Activated T-cell treated with anti-CD3 and anti-CD28 coated beads, Interleukin-2, amount 50 U/mL, for 72 hours (primary cell): ENCODE results near the gene CPVL. TPM values are rescaled to one million over a fixed set of nuclear protein-coding genes. Genes with fewer than 3 reads are reported as not detected.
A peak's percentile ranks its signal among the peaks of the same experiment; 100 is the strongest.
"Not testable (repeated sequence)": the region's sequence is repeated elsewhere in the genome, so short reads cannot be mapped to it uniquely, and the experiment has no call there.

Experiments
- ATAC-seq, 2 donors: fragments of 150-1000 bp; cut with Tn5 transposase; replicated peaks in 1 of 2; 2 replicates each; pipeline ENCODE4 v1.10.0; 2021; ENCODE audit warnings: moderate library complexity in 2 of 2, mild to moderate bottlenecking in 1 of 2
- DNase-seq, 2 donors: peaks; one replicate each; pipeline ENCODE4 v3.0.0; 2021 to 2022; ENCODE audit warnings: mixed read lengths in 1 of 2
- H3K27ac Mint-ChIP-seq: one replicate; pipeline ENCODE4 v1.8.0; 2022; ENCODE audit warnings: mild to moderate bottlenecking, moderate library complexity, mixed read lengths
- H3K27me3 Mint-ChIP-seq: one replicate; pipeline ENCODE4 v1.8.0; 2022; ENCODE audit warnings: low read depth, mixed read lengths
- H3K36me3 Mint-ChIP-seq, 2 donors: one replicate each; pipeline ENCODE4 v1.8.0; 2022; ENCODE audit warnings: mixed read lengths in 2 of 2, mild to moderate bottlenecking in 1 of 2; ENCODE audit not compliant: insufficient read depth in 2 of 2
- H3K4me1 Mint-ChIP-seq: one replicate; pipeline ENCODE4 v1.8.0; 2022; ENCODE audit warnings: low read depth, mixed read lengths
- H3K4me3 Mint-ChIP-seq, 2 donors: one replicate each; pipeline ENCODE4 v1.8.0; 2022; ENCODE audit warnings: mild to moderate bottlenecking in 2 of 2, mixed read lengths in 2 of 2, moderate library complexity in 2 of 2
- H3K9me3 Mint-ChIP-seq, 2 donors: one replicate each; pipeline ENCODE4 v1.8.0; 2022; ENCODE audit warnings: mixed read lengths in 2 of 2
- total RNA-seq, 2 donors: library from RNA; stranded (reverse); gene quantifications; one replicate each; pipeline ENCODE4 v1.2.3, GENCODE V29; 2022

The CPVL gene
- total RNA-seq, 2 donors from 2014 or later = 0.51 TPM; not detected in 1

DNA sequence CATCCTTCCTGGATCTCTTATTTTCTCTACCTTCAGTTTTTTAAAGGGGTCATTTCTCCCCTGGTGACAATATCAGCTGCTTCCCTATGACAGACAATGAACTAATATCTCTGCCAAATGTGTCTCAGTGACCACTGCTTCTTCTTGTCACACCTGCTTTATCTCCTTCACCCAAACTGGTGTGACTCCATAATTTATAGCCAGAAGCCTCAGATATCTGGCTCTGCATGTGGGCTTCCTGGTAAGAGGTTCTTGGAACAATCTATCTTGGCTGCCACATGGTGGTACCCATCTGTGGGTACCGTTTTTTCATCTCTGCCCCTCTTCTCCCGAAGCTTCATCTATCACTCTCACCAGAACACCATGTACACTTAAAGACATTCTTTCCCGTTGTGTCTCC is 37.0 kb downstream of the CPVL start:
- Mint-ChIP-seq H3K9me3 (no peaks in the 10 kb centered on the region), H3K27me3 (peaks cover 17% of the 10 kb centered on the region), H3K4me3 (no peak overlapping the region), H3K4me1 (peaks cover 14% of the 10 kb centered on the region), H3K36me3 (no peaks in the 10 kb centered on the region), H3K27ac (no peak overlapping the region)
- no peak for ATAC-seq
- no peak for DNase-seq

- Mint-ChIP-seq H3K36me3 (no peaks in the 10 kb centered on the region), H3K9me3 (no peaks in the 10 kb centered on the region), H3K27ac (no peak overlapping the region), H3K27me3 (peaks cover 11% of the 10 kb centered on the region), H3K4me1 (peaks cover 8% of the 10 kb centered on the region), H3K4me3 (no peak overlapping the region)
- ATAC-seq (no peak), DNase-seq (no peak)
These were observed 39.3 kb downstream of the CPVL start for GRCh38 chr7:29107056-29107455.

DNA sequence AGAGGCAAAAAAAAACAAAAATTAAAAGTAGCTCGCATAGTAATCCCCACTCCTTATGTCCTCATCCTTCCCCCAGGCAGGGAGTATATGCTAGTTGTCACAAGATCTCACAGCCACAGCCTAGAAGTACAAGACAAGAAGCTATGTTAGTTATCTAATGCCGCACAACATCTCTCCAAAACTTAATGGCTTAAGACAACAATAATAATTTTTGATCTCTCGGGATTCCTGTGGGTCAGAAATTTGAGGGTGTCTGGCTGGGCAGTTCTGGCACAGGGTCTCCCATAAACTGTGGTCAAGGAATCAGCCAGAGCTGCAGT is 39.7 kb downstream of the CPVL start:
- Mint-ChIP-seq H3K4me3 (no peak overlapping the region), H3K9me3 (no peaks in the 10 kb centered on the region), H3K4me1 (peaks cover 9% of the 10 kb centered on the region), H3K36me3 (no peaks in the 10 kb centered on the region), H3K27me3 (peaks cover 11% of the 10 kb centered on the region), H3K27ac (no peak overlapping the region)
- DNase-seq (no peak), ATAC-seq (no peak)

- Mint-ChIP-seq H3K27me3 (peaks cover 11% of the 10 kb centered on the region), H3K27ac (no peak overlapping the region), H3K4me1 (peaks cover 9% of the 10 kb centered on the region), H3K4me3 (no peak overlapping the region), H3K9me3 (no peaks in the 10 kb centered on the region), H3K36me3 (no peaks in the 10 kb centered on the region)
- DNase-seq (peak; percentile 23 to 33), ATAC-seq (peak; percentile 54 to 65)
These were observed 40.3 kb downstream of the CPVL start for GRCh38 chr7:29105752-29106668.

GRCh38 chr7:29105191-29105590 is 41.1 kb downstream of the CPVL start:
- H3K27me3 Mint-ChIP-seq = peaks cover 10% of the 10 kb centered on the region
- no peak for DNase-seq
- H3K27ac Mint-ChIP-seq = no peak overlapping the region
- peaks cover 9% of the 10 kb centered on the region for H3K4me1 Mint-ChIP-seq
- no peaks in the 10 kb centered on the region for H3K36me3 Mint-ChIP-seq
- no peak for ATAC-seq
- H3K9me3 Mint-ChIP-seq = no peaks in the 10 kb centered on the region
- H3K4me3 Mint-ChIP-seq = no peak overlapping the region

DNA sequence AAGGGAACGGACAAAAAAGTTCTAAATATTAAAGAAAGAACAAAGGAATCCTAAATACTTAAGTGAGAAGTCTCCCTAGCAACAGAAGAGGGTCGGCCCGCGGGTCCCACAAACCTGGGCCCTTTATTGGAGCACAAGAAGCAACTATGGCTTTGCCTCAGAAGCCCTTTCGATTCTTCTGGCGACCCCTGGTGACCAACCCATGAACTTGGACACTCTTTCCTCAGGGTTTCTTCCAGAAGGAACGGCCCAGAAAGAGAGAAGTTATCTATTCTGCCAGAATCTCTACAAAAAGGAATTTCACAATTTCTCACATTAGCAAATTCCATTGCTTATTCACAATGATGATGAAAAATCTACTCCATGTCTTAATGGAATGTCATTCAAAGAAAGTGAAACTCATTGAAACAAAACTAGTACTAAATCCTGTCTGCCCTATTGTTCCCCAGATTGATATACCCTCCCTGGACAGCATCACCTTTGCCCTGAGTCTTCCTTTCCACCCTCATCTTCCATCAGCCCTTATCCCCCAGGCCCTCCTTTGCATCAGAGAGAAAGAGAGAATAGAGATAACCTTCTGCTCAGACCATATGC is 43.7 kb downstream of the CPVL start:
- no peak overlapping the region for H3K27ac Mint-ChIP-seq
- peak; percentile 33 to 43 for DNase-seq
- no peaks in the 10 kb centered on the region for H3K36me3 Mint-ChIP-seq
- no peak overlapping the region for H3K4me3 Mint-ChIP-seq
- H3K27me3 Mint-ChIP-seq = no peaks in the 10 kb centered on the region
- no peaks in the 10 kb centered on the region for H3K9me3 Mint-ChIP-seq
- ATAC-seq = no peak
- peaks cover 9% of the 10 kb centered on the region for H3K4me1 Mint-ChIP-seq

DNA sequence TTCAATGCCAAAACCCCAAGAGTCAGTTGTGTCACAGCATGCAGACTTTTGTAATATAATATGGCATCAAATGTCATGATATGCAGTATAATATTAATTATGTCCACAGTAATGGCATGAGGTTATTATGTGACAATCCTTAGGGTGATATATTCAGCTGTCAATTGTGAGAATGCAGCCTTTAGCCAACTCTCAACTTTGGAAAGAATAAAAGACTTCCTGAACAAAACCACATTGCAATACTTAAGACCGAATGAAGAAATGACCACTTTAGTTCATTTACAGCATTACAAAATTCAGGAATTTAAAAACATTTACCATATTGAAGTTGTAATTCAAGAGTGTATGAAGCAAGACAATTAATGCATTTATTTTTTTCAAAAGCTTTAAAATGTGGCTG is 45.4 kb downstream of the CPVL start:
- no peak for ATAC-seq

GRCh38 chr7:29099896-29100847 is 46.2 kb downstream of the CPVL start:
- no peak for DNase-seq
- peaks cover 9% of the 10 kb centered on the region for H3K4me1 Mint-ChIP-seq
- no peaks in the 10 kb centered on the region for H3K9me3 Mint-ChIP-seq
- no peak for ATAC-seq
- no peak overlapping the region for H3K27ac Mint-ChIP-seq
- H3K4me3 Mint-ChIP-seq = no peak overlapping the region
- H3K27me3 Mint-ChIP-seq = no peaks in the 10 kb centered on the region
- no peaks in the 10 kb centered on the region for H3K36me3 Mint-ChIP-seq

More for the DNA sequence above, 45.4 kb downstream of the CPVL start:
- no peaks in the 10 kb centered on the region for H3K9me3 Mint-ChIP-seq
- H3K27me3 Mint-ChIP-seq = no peaks in the 10 kb centered on the region
- H3K36me3 Mint-ChIP-seq = no peaks in the 10 kb centered on the region
- peaks cover 9% of the 10 kb centered on the region for H3K4me1 Mint-ChIP-seq
- no peak overlapping the region for H3K27ac Mint-ChIP-seq
- no peak overlapping the region for H3K4me3 Mint-ChIP-seq
- DNase-seq = no peak

DNA sequence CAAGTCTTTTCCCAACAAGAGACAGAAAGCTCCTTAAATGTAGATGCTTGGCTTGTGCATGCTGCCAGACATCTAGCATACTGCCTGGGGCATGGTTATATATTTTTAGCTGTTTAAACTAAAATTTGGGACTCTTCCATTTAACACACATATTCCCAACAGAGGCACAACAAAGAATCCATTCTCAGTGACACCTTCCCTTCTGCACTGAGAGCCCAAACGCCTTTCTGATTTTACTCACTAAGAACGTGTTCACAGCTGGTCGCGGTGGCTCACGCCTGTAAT is 49.9 kb downstream of the CPVL start:
- peak in 1 of 2 donors; percentile 15 for ATAC-seq
- no peak for DNase-seq
- Mint-ChIP-seq H3K4me1 (peaks cover 5% of the 10 kb centered on the region), H3K9me3 (no peaks in the 10 kb centered on the region), H3K27ac (no peak overlapping the region), H3K27me3 (peaks cover 4% of the 10 kb centered on the region), H3K4me3 (no peak overlapping the region), H3K36me3 (no peaks in the 10 kb centered on the region)

DNA sequence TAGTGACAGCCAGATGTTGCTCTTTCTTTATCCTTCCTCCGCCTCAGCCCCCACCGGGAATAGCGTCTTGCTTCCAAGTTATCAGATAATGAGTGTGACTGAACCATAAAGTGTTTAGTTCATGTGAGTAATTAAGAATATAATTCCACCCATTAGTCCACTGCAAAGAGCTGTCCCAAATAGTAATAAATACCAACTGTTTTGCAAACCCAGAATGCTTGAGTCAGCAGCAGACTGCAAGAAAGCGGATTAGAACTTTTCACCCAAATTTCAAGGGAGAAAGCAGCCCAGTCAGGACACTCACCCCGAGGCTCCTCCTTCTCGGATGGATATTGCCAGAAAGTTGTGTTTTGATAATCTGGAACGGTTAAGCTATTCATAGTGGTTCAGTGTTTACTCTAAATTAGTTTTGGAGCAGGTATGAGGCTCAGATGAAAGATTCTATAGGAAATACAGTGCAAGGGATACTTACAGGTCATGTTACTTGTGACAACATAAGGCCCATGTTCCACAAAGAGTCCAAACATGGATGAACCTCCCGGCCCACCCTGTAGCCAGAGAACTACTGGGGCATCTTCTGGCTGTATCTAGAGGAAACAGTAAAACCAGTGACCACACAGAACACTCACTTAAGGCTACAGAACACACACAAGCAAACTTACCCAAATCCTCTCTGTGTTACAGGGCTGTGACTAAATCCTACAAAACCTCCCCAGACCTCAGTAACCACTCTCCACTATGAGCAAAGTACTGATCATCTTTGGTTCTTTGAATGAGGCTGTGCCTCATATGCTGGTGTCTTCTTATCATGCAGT is 50.5 kb downstream of the CPVL start:
- no peaks in the 10 kb centered on the region for H3K9me3 Mint-ChIP-seq
- ATAC-seq = peak; percentile 87 to 88
- H3K27me3 Mint-ChIP-seq = peaks cover 8% of the 10 kb centered on the region
- no peak overlapping the region for H3K4me3 Mint-ChIP-seq
- peaks cover 11% of the 10 kb centered on the region for H3K4me1 Mint-ChIP-seq
- no peak overlapping the region for H3K27ac Mint-ChIP-seq
- peak in 1 of 2 donors; percentile 8 for DNase-seq
- no peaks in the 10 kb centered on the region for H3K36me3 Mint-ChIP-seq

GRCh38 chr7:29093091-29093490 is 53.2 kb downstream of the CPVL start:
- H3K4me3 Mint-ChIP-seq, ATAC-seq, H3K9me3 Mint-ChIP-seq, H3K27ac Mint-ChIP-seq, H3K36me3 Mint-ChIP-seq, DNase-seq: not testable (repeated sequence)
- peaks cover 12% of the 10 kb centered on the region for H3K4me1 Mint-ChIP-seq
- H3K27me3 Mint-ChIP-seq = peaks cover 16% of the 10 kb centered on the region

- ATAC-seq = peak; percentile 58 to 66
- no peak overlapping the region for H3K27ac Mint-ChIP-seq
- peaks cover 12% of the 10 kb centered on the region for H3K4me1 Mint-ChIP-seq
These were observed 54.6 kb downstream of the CPVL start for GRCh38 chr7:29091715-29092114.

More at GRCh38 chr7:29091715-29092114, 54.6 kb downstream of the CPVL start:
- DNase-seq = no peak
- H3K36me3 Mint-ChIP-seq = no peaks in the 10 kb centered on the region
- H3K4me3 Mint-ChIP-seq = peak overlapping the region; percentile 68 to 84
- peaks cover 16% of the 10 kb centered on the region for H3K27me3 Mint-ChIP-seq
- H3K9me3 Mint-ChIP-seq = no peaks in the 10 kb centered on the region
